ENCODE results near the gene GRM7. TPM values are rescaled to one million over a fixed set of nuclear protein-coding genes. Genes with fewer than 3 reads are reported as not detected.

Gene GRM7
- total and polyA plus RNA-seq, 4 donors = 0.08 to 0.33 TPM; not detected in 2

GRCh38 chr3:7764115-7764514, 903.2 kb downstream of the GRM7 start:
- no peak overlapping the region for H3K4me3 ChIP-seq (ENCODE audit: low read depth in 1 of 3, low read length in 3 of 3)
- H3K27ac ChIP-seq (ENCODE audit: low read depth in 1 of 2, low read length in 2 of 2) = no peak overlapping the region
- 89% methylated on average over 2 of the region's 2 CpGs for WGBS
- H3K36me3 ChIP-seq (ENCODE audit: control insufficient read depth in 4 of 4, insufficient read depth in 3 of 4, low read depth in 1 of 4, low read length in 3 of 4) = no peaks in the 10 kb centered on the region
- no peak for TF ChIP-seq TAF1 (conservative IDR thresholded peaks at IDR 0.05)
- TF ChIP-seq JUND (IDR thresholded peaks at IDR 0.05) = no peak
- no peak for TF ChIP-seq HNF4A (conservative IDR thresholded peaks at IDR 0.05)
- no peak for TF ChIP-seq GABPA (IDR thresholded peaks at IDR 0.05 in 1 of 2, conservative IDR thresholded peaks at IDR 0.05 in 1 of 2)
- no peak for TF ChIP-seq FOXA2 (IDR thresholded peaks at IDR 0.05)
- no peak for TF ChIP-seq REST (IDR thresholded peaks at IDR 0.05)
- no peak for TF ChIP-seq FOXA1 (IDR thresholded peaks at IDR 0.05)
- no peak for TF ChIP-seq SP1 (IDR thresholded peaks at IDR 0.05)
- no peak for TF ChIP-seq RXRA (IDR thresholded peaks at IDR 0.05)
- no peak for TF ChIP-seq NR2F2 (IDR thresholded peaks at IDR 0.05)
- TF ChIP-seq CTCF (IDR thresholded peaks at IDR 0.05; ENCODE audit: low read depth, low read length, missing input control) = no peak
- no peak for TF ChIP-seq HNF4G (IDR thresholded peaks at IDR 0.05)
- no peak for TF ChIP-seq EGR1 (IDR thresholded peaks at IDR 0.05; ENCODE audit: low read depth in 2 of 2)
- no peaks in the 10 kb centered on the region for H3K27me3 ChIP-seq (ENCODE audit: control insufficient read depth in 4 of 4, insufficient read depth in 4 of 4, low read length in 3 of 4)
- no peak for DNase-seq (ENCODE audit: low spot score)
- H3K9me3 ChIP-seq (ENCODE audit: control insufficient read depth in 4 of 4, low read length in 3 of 4) = no peaks in the 10 kb centered on the region
- H3K4me1 ChIP-seq (ENCODE audit: control insufficient read depth in 4 of 4, insufficient read depth in 4 of 4, low read length in 3 of 4) = no peaks in the 10 kb centered on the region
- no peak overlapping the region for H3K9ac ChIP-seq (ENCODE audit: low read depth in 1 of 2, low read length in 2 of 2)

- Histone ChIP-seq H3K9ac (ENCODE audit: low read depth in 1 of 2, low read length in 2 of 2) (no peak overlapping the region), H3K4me3 (ENCODE audit: low read depth in 1 of 3, low read length in 3 of 3) (no peak overlapping the region), H3K4me1 (ENCODE audit: control insufficient read depth in 4 of 4, insufficient read depth in 4 of 4, low read length in 3 of 4) (no peaks in the 10 kb centered on the region), H3K27ac (ENCODE audit: low read depth in 1 of 2, low read length in 2 of 2) (no peak overlapping the region), H3K36me3 (ENCODE audit: control insufficient read depth in 4 of 4, insufficient read depth in 3 of 4, low read depth in 1 of 4, low read length in 3 of 4) (no peaks in the 10 kb centered on the region), H3K9me3 (ENCODE audit: control insufficient read depth in 4 of 4, low read length in 3 of 4) (no peaks in the 10 kb centered on the region), H3K27me3 (ENCODE audit: control insufficient read depth in 4 of 4, insufficient read depth in 4 of 4, low read length in 3 of 4) (no peaks in the 10 kb centered on the region)
- no peak for DNase-seq (ENCODE audit: low spot score)
- TF ChIP-seq HNF4G (IDR thresholded peaks at IDR 0.05) = no peak
- TF ChIP-seq RXRA (IDR thresholded peaks at IDR 0.05) = no peak
- TF ChIP-seq RAD21 (IDR thresholded peaks at IDR 0.05) = no peak
- no peak for TF ChIP-seq TAF1 (conservative IDR thresholded peaks at IDR 0.05)
- no peak for TF ChIP-seq YY1 (IDR thresholded peaks at IDR 0.05)
- TF ChIP-seq HNF4A (conservative IDR thresholded peaks at IDR 0.05) = no peak
- no peak for TF ChIP-seq ATF3 (IDR thresholded peaks at IDR 0.05)
- no peak for TF ChIP-seq MAX (IDR thresholded peaks at IDR 0.05)
- no peak for TF ChIP-seq CTCF (IDR thresholded peaks at IDR 0.05; ENCODE audit: low read depth, low read length, missing input control)
- TF ChIP-seq FOXA1 (IDR thresholded peaks at IDR 0.05) = no peak
- no peak for TF ChIP-seq GABPA (IDR thresholded peaks at IDR 0.05 in 1 of 2, conservative IDR thresholded peaks at IDR 0.05 in 1 of 2)
- TF ChIP-seq ZBTB33 (IDR thresholded peaks at IDR 0.05) = no peak
- no peak for TF ChIP-seq FOXA2 (IDR thresholded peaks at IDR 0.05)
- TF ChIP-seq EGR1 (IDR thresholded peaks at IDR 0.05; ENCODE audit: low read depth in 2 of 2) = no peak
- no peak for TF ChIP-seq REST (IDR thresholded peaks at IDR 0.05)
- TF ChIP-seq SP1 (IDR thresholded peaks at IDR 0.05) = no peak
- TF ChIP-seq JUND (IDR thresholded peaks at IDR 0.05) = no peak
- TF ChIP-seq NR2F2 (IDR thresholded peaks at IDR 0.05) = no peak
- WGBS = 81% methylated on average over 4 of the region's 4 CpGs
Measured at GRCh38 chr3:7766530-7766929, 905.6 kb downstream of the GRM7 start.

Data from liver (tissue), 9 donors.